GM19395 (cell line): ENCODE measurements around the gene SLC35F3.

ENCODE experiments used
- ATAC-seq: cut with Tn5 transposase; IDR thresholded peaks from one replicate; pipeline ENCODE4 v1.9.1; 2021; ENCODE audit warnings: mild to moderate bottlenecking, moderate library complexity; ENCODE audit not compliant: unreplicated experiment

The SLC35F3 gene

GRCh38 chr1:233971753-233972152, 67.3 kb downstream of the SLC35F3 start:
- ATAC-seq, result no peak

DNA sequence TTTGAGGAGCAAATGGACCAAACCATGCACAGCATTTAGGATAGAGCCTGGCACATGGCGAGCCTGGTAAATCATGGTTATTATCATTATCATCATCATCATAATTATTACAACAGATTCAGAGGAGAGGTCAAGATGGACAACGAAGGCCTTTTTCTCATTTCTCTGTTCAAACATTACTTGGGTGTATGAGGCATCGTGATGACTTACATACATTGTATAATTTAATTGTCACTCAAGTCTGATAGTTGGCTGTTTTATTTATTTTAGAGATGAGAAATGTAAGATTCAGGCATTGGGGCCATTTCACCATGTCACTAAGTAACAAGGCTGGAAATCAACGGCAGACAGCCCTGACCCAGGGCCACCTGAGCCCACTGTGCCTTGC, 68.1 kb downstream of the SLC35F3 start:
- ATAC-seq, result no peak

DNA sequence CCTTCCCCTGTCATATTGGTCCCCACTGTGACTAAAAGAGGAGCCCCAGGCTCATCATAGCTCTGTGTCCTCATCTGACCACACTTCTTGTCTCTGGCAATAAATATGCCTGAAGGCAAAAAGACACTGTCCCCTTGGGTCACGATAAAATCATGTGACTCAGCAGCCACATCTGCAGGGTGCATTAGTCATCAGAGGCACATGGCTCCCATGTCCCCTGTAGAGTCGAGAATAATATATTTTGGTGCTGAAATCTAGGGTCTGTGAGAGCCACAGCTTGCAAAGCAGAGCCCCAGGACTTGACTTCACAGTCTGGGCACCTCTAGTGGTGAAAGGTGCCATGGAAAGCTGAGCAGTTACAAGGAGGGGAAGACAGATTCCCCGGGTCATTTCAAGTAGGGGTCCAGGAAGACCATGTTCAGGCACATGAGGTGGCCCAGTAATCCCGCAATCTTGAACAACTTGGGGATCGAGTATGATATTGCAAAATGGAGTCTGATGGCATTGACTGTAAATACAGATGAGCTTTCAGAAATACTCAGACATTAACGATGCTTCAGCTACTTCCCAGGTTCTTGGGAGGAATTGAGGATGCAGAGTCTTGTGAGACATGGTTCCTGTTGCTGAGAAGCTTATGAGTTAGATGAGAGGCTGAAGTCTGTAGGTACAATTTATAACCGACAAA, 68.6 kb downstream of the SLC35F3 start:
- no peak for ATAC-seq

GRCh38 chr1:233975486-233975885, 71.0 kb downstream of the SLC35F3 start:
- no peak for ATAC-seq

- no peak for ATAC-seq
Measured at GRCh38 chr1:233981042-233981675, 76.7 kb downstream of the SLC35F3 start.

- ATAC-seq, result no peak
Measured at GRCh38 chr1:233982827-233983518, 78.5 kb downstream of the SLC35F3 start.

- ATAC-seq, result no peak
Measured at GRCh38 chr1:233983811-233984210, 79.3 kb downstream of the SLC35F3 start.

DNA sequence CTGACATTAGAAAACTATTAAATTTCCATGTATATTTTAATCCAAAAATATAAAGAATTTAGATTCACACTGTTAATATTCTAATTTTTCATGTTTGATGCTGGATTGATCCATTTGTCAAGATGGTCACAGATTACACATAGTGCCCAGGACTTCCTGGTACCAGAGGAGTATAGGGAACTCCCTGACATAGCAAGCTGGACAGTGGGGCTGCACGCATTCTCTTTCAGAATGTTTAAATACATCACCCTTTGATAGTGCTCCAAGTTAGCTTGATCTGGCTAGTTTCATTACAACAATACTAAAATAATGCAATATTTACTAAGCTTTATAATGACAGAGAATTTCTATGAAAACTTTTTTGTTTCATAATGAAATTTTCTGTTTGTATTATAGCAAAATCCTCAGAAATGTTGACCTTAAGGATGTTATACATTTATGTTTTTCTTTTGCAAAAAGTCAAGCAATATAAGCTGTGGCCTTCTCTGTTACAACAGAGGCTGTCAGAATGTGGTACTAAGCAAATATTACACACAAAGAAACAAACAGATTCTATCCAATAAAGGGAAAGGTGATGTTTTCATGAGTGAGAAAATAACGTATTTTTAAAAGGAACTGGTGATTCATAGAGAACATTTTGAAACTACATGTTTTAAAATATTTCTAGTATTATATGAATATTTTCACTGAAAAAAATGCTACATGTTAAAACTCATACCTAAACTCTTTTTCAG, 84.7 kb downstream of the SLC35F3 start:
- no peak for ATAC-seq

DNA sequence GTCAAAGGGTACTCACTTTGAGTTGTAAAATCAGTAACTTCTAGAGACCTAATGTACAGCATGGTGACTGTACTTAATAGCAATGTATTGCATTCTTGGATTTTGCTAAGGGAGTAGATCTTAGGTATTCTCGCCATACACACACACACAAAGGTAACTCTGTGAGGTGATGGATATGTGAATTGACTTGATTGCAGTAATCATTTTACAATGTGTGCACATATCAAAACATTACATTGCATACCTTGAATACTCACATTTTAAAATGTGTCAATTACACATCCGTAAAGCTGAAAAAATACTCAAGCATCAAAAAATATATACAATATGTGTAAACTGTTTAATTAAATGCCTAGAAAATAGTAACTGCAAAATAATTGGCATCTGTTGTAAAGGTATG, 86.0 kb downstream of the SLC35F3 start:
- ATAC-seq, result no peak

DNA sequence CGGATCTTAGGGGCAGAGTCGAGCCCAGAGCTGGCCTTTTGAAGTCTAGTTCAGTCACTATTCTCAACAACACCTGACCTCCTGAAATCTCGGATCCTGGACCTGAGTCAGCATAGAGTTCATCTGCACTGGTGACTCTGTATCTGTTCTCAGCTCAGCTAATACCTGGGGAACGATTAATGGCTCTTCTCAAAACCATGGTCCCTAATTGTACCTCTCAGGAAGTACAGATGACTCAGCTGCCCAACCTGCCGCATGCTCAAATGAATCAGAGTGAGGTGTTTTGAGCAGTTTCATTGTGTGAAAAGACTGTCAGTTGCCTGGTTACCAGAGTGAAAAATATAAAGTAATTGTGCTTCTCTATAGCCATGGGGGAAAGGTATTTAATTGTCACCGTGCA, 89.2 kb downstream of the SLC35F3 start:
- ATAC-seq, result peak; percentile 60

DNA sequence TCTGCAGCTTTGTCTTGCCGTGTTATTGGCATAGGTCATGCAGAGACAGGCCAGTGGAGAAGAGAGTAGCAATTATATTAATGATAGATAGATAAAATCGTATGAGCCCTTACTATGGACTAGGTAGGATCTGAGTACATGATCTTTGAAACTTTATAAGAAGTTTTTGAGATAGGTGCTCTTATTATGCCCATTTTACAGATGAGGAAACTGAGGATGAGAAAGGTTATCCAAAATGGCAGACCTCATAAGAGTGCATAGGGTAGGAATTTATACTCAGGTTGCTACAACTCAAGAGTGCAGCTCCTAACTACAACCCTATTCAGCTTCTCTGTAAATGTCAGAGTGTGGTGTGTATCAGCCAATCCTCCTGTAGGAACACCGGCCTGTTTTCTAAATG, 89.6 kb downstream of the SLC35F3 start:
- no peak for ATAC-seq

DNA sequence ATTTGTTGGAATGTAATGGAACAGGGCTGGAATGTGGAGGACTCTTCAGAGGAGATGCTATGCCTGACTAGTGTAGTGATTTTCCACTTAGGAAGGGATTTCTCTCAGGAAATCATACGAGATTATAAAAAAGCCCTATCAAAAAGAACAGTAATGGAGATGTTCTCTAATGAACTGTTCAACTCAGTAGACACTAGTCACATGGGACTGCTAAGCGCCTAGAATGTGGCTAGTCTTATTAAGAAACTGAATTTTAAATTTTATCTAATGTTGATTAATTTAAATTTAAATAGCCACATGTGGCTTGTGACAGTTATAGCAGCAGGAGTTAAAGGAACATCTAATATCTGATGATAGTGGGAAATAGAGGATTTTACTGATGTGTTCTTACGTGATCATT, 94.0 kb downstream of the SLC35F3 start:
- no peak for ATAC-seq

- ATAC-seq, result no peak
Measured at GRCh38 chr1:233998891-233999290, 94.4 kb downstream of the SLC35F3 start.

GRCh38 chr1:234000557-234001041, 96.1 kb downstream of the SLC35F3 start:
- no peak for ATAC-seq

DNA sequence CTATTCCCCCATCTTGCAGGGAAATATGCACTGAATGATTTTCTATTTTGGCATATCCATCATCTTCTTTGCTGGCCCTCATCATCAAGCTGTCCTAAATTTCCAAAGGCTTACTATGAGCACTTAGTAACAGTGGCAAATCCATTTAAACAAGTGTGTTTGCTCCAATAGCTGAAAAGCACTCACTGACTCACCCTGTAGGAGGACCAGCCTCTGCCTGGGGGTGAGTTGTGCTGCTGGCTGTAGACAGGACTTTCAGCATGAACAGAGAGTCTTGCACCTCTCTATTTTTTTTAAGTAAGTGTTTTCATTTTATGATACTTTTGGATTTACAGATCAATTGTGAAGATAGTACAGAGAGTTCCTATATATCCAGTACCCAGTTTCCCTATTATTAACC, 97.3 kb downstream of the SLC35F3 start:
- no peak for ATAC-seq

- no peak for ATAC-seq
Measured at GRCh38 chr1:234004591-234004990, 100.1 kb downstream of the SLC35F3 start.

DNA sequence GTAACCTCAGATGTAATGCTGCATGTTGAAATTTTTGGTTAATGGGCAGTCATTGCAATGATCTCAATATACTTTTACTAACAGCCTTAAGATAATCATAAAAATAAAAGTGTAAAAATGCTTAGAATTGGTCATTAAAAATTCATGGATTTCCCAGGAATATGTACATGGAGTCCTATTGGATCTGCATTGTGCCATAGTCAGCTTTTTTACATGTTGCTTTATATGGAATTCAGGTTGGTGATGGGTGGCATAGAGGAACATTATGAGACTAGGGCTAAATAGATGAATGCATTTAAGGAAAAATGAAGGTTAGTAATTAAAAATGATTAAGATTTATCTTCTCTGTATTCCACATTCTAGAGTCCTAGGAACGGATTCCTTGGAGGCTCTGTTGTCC, 103.2 kb downstream of the SLC35F3 start:
- ATAC-seq, result no peak

DNA sequence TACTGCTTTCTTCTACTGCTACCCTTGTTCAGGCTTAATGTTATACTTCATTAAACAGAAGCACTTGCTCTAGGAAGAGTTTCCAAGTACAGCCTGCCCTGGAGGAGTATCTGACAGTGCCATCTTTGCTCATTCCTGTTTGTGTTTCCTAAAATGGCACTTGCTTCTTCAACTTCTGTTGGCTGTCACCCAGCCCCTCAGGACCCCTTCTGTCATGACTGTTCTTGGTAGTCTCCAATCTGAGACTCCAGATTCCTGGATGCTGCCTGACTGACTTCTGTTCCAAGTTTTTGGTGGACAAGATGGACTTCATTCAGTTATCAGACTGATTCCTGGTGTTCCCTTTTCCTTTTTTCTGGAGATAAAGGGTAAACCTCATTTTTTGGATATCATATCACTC, 104.1 kb downstream of the SLC35F3 start:
- no peak for ATAC-seq

GRCh38 chr1:234009668-234010067, 105.2 kb downstream of the SLC35F3 start:
- ATAC-seq, result no peak

DNA sequence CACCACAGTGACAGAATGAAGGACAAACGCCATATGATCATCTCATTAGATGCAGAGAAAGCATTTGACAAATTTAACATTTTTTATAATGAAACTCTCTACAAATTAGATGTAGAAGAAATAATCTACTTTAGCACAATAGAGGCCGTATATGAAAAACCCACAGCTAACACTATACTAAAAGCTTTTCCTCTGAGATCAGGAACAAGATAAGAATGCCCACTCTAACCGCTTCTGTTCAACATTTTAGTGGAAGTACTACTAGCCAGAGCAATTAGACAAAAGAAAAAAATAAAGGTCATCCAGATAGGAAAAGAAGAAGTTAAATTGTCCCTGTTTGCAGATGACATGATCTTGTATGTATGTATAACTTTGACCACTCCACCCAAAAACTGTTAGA, 109.7 kb downstream of the SLC35F3 start:
- ATAC-seq, result no peak

GRCh38 chr1:234018816-234019215, 114.3 kb downstream of the SLC35F3 start:
- ATAC-seq, result no peak
